HUES6 (cell line): ENCODE results near the gene OMA1.
"Not testable (repeated sequence)": the region's sequence is repeated elsewhere in the genome, so short reads cannot be mapped to it uniquely, and the experiment has no call there.

Experiments
- H3K27ac ChIP-seq: 2 replicates; pipeline ENCODE4 v1.7.0; 2013; ENCODE audit warnings: low read depth, mild to moderate bottlenecking, low read length, inconsistent platforms
- H3K27me3 ChIP-seq: 2 replicates; pipeline ENCODE4 v1.6.1; 2013; ENCODE audit warnings: low read length; ENCODE audit not compliant: control insufficient read depth, insufficient read depth
- H3K36me3 ChIP-seq: 2 replicates; pipeline ENCODE4 v1.6.1; 2013; ENCODE audit warnings: low read length; ENCODE audit not compliant: control insufficient read depth, insufficient read depth
- H3K4me1 ChIP-seq: 2 replicates; pipeline ENCODE4 v1.6.1; 2013; ENCODE audit warnings: low read length; ENCODE audit not compliant: control insufficient read depth, insufficient read depth
- H3K4me3 ChIP-seq: 2 replicates; pipeline ENCODE4 v1.5.1; 2013; ENCODE audit warnings: low read depth, low read length
- H3K9ac ChIP-seq: one replicate; pipeline ENCODE4 v1.6.1; 2013; ENCODE audit warnings: mild to moderate bottlenecking, low read length
- H3K9me3 ChIP-seq: 2 replicates; pipeline ENCODE4 v1.6.1; 2013; ENCODE audit warnings: low read depth, low read length; ENCODE audit not compliant: control insufficient read depth, insufficient read depth

The OMA1 gene

DNA sequence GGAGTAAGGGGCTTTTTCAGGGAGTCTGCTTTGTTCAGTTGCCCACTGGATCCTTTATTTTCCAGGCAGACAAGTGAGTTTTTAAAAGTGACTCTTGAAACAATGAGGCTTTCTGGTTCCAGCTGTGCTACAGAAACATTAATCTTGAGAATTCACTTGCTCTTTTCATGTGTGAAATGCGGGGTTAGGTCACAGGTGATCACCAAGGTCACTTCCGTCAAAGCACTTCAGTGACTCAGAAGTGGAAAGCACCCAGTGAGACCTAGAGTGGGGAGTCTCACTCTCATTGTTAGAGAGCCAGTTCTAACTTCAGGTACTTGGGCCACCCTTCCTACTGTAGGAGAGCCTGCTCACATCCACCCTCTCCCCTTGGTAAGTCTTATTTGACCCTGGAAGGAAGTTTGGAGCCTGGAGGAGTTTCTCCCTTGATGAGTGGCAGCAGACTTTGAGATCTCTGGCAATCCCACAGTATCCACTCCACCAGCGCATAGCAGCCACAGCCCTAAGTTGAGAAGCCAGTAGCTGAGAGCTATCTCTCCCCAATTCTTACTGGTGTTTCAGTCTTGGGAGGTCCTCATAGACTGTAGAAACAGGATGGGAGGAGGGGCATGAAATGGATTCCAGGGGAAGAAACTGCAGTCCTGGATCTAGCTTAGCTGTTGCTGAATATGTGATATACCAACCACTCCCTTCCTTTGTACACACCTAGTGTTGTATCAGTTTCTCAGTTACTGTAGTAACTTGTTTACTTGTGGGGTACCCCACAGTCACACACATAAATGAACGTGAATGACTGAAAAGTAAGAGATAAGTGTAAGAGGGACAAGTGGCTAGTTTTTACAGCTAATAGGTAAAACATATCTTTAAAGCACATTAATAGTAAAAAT lies 27.4 kb upstream of the OMA1 start:
- no peak overlapping the region for H3K9ac ChIP-seq
- no peak overlapping the region for H3K27ac ChIP-seq
- H3K27me3 ChIP-seq = peaks cover 44% of the 10 kb centered on the region
- H3K4me1 ChIP-seq = peaks cover 22% of the 10 kb centered on the region
- H3K4me3 ChIP-seq = no peak overlapping the region
- H3K36me3 ChIP-seq = no peaks in the 10 kb centered on the region
- H3K9me3 ChIP-seq = no peaks in the 10 kb centered on the region

DNA sequence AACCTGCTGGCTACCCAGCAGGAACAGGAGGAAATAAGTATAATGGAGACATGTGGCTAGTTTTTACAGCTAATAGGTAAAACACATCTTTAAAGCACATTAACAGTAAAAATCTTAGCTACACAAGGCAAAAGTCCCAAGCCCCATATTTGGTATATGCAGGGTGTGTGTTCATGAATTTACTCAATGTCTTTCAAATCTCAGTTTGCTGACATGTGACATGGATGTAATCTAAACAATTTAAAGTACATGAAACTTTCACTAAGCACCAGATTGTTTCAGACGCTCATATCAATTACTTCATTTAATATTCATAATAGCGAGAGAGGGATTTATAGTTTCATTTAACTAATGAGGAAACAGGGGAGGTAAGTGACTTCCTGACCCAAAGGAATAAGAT lies 26.6 kb upstream of the OMA1 start:
- H3K27me3 ChIP-seq = peaks cover 40% of the 10 kb centered on the region
- no peaks in the 10 kb centered on the region for H3K9me3 ChIP-seq
- H3K27ac ChIP-seq = no peak overlapping the region
- H3K9ac ChIP-seq = no peak overlapping the region
- H3K4me3 ChIP-seq = no peak overlapping the region
- peaks cover 28% of the 10 kb centered on the region for H3K4me1 ChIP-seq
- H3K36me3 ChIP-seq = no peaks in the 10 kb centered on the region

DNA sequence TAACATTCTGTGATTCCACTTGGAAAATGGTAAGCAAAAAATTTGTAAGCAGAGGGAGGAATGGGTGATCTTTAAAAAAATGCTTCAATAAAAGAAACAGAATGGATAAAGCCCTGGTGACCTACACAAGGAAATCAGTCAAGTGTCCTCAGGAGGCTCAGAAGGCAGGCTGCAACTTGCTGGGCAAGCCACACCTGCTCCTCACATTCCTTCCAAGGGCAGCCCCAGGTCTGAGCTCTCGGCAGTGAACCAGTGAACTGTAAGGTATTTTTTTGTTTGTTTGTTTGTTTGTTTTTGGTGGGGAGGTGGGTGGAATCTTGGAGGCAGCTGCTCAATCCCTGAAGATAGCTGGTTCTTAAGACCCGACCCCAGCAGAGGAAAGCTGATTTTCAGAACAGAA lies 26.2 kb upstream of the OMA1 start:
- no peaks in the 10 kb centered on the region for H3K36me3 ChIP-seq
- H3K4me3 ChIP-seq = no peak overlapping the region
- no peak overlapping the region for H3K9ac ChIP-seq
- no peaks in the 10 kb centered on the region for H3K9me3 ChIP-seq
- peaks cover 24% of the 10 kb centered on the region for H3K4me1 ChIP-seq
- H3K27me3 ChIP-seq = peaks cover 36% of the 10 kb centered on the region
- no peak overlapping the region for H3K27ac ChIP-seq

DNA sequence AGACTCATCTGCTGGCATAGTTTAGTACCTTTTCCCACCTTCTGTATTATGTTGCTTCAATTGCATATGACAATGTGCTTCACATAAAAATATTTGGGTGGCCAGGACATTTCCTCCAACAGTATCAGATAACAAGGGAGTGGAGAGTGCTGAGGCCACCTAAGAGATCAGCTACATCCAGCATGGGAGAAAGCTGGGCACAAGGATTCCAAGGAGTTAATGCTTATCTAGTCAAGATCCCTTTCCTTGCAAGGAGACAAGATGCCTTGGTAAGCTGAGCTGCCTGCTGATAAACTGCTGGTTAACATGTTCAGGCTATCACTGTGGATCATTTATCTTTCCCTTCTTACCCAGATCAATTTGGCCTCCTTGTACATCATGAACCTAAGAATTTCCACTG lies 25.1 kb upstream of the OMA1 start:
- Histone ChIP-seq H3K4me3 (no peak overlapping the region), H3K27ac (no peak overlapping the region), H3K27me3 (peaks cover 25% of the 10 kb centered on the region), H3K36me3 (no peaks in the 10 kb centered on the region), H3K9me3 (no peaks in the 10 kb centered on the region), H3K4me1 (peaks cover 21% of the 10 kb centered on the region), H3K9ac (no peak overlapping the region)

DNA sequence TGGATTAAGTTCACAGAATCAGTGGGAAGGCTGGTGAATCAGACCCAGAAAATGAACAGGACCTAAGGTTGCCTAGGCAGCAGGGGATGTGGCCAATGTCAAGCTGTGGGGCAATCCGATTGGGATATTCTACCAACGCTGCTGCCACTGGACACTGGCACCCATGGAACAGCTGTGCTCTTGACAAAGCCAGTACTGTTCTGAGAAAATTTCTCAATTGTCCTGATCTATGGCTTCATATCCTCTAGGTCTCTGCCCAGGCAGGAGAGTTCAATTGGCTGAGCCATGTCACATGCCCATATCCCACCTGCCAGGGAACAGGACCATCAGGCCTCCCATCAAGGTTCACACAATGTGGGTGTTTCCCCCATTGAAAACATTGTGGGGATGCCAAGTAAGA lies 24.3 kb upstream of the OMA1 start:
- Histone ChIP-seq H3K9ac (no peak overlapping the region), H3K27ac (no peak overlapping the region), H3K9me3 (no peaks in the 10 kb centered on the region), H3K27me3 (peaks cover 17% of the 10 kb centered on the region), H3K36me3 (no peaks in the 10 kb centered on the region), H3K4me3 (no peak overlapping the region), H3K4me1 (peaks cover 29% of the 10 kb centered on the region)

GRCh38 chr1:58570094-58570493 lies 23.6 kb upstream of the OMA1 start:
- Histone ChIP-seq H3K4me3 (no peak overlapping the region), H3K9ac (no peak overlapping the region), H3K27me3 (peaks cover 10% of the 10 kb centered on the region), H3K4me1 (peaks cover 31% of the 10 kb centered on the region), H3K27ac (no peak overlapping the region), H3K9me3 (no peaks in the 10 kb centered on the region), H3K36me3 (no peaks in the 10 kb centered on the region)

DNA sequence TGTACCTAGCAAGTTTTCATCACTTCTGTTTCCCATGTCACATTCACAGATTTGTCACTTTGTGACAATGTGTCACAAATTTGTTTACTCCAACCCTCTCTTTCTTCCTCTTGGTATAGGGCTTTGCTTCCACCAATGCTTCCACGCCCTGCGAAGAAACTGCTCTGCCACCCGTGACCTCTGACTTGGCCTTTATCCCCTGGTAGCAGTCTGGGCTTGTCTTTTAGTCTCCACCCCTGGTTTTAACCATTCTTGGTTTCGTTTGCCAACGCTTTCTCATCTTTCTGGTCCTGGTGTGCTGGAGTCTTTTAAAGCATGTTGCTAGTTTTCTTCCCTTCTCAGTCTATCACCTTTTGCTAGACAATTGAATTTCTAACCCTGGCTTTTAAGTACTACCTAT lies 22.4 kb upstream of the OMA1 start:
- H3K9me3 ChIP-seq = no peaks in the 10 kb centered on the region
- H3K27me3 ChIP-seq = no peaks in the 10 kb centered on the region
- H3K4me3 ChIP-seq = no peak overlapping the region
- no peaks in the 10 kb centered on the region for H3K36me3 ChIP-seq
- H3K9ac ChIP-seq = no peak overlapping the region
- peaks cover 31% of the 10 kb centered on the region for H3K4me1 ChIP-seq
- no peak overlapping the region for H3K27ac ChIP-seq

GRCh38 chr1:58568271-58568860 lies 21.8 kb upstream of the OMA1 start:
- no peaks in the 10 kb centered on the region for H3K36me3 ChIP-seq
- no peak overlapping the region for H3K9ac ChIP-seq
- peaks cover 25% of the 10 kb centered on the region for H3K4me1 ChIP-seq
- no peak overlapping the region for H3K4me3 ChIP-seq
- H3K9me3 ChIP-seq = no peaks in the 10 kb centered on the region
- H3K27me3 ChIP-seq = no peaks in the 10 kb centered on the region
- H3K27ac ChIP-seq = no peak overlapping the region

GRCh38 chr1:58566339-58566738 lies 19.8 kb upstream of the OMA1 start:
- Histone ChIP-seq H3K27me3 (no peaks in the 10 kb centered on the region), H3K4me1 (peaks cover 17% of the 10 kb centered on the region), H3K9ac (no peak overlapping the region), H3K27ac (no peak overlapping the region), H3K9me3 (no peaks in the 10 kb centered on the region), H3K36me3 (no peaks in the 10 kb centered on the region), H3K4me3 (no peak overlapping the region)

GRCh38 chr1:58563715-58564114 lies 17.2 kb upstream of the OMA1 start:
- not testable (repeated sequence) for H3K4me3 ChIP-seq, H3K36me3 ChIP-seq, H3K9me3 ChIP-seq, H3K27me3 ChIP-seq, H3K27ac ChIP-seq, H3K9ac ChIP-seq
- peaks cover 14% of the 10 kb centered on the region for H3K4me1 ChIP-seq

DNA sequence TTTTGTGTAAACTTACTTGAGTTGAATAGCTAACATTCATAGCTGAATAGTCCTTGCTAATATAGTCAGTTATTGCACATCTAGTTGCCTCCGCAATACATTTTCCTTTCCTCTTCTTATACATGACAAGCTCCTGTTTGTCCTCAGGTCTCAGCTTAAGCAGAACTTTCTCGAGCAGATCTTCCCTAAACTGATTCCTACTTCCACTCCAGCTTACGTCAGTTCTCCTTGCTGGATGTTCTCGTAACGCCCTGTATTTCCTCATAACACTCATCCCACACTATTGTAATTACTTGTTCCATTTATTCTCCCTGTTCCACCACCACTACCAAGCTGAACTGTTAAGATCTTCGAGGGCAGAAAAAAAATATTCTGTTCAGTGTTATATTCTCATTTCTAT lies 15.1 kb upstream of the OMA1 start:
- Histone ChIP-seq H3K4me3 (no peak overlapping the region), H3K9ac (no peak overlapping the region), H3K36me3 (no peaks in the 10 kb centered on the region), H3K4me1 (peaks cover 10% of the 10 kb centered on the region; the same call in 1 of the 2 replicates), H3K9me3 (0 out of 2 replicates have a peak, but pooled peaks cover 2% of the 10 kb centered on the region), H3K27me3 (no peaks in the 10 kb centered on the region), H3K27ac (no peak overlapping the region)
